Panc1 (cell line): ENCODE data around the gene BCAP29.

Experiments
- CTCF ChIP-seq: fragments of 450-650 bp; IDR thresholded peaks from 2 replicates; pipeline ENCODE4 v1.5.1; 2017; ENCODE audit warnings: mild to moderate bottlenecking
- POLR2AphosphoS5 ChIP-seq: IDR thresholded peaks from 2 replicates; pipeline ENCODE4 v1.6.1; 2012; ENCODE audit warnings: mild to moderate bottlenecking, low read depth, low read length, moderate library complexity
- REST ChIP-seq, 2 experiments: IDR thresholded peaks; 2 replicates each; pipeline ENCODE4 v1.6.1; 2011 to 2012; ENCODE audit warnings: low read depth in 2 of 2, control low read depth in 1 of 2, low read length in 1 of 2, mild to moderate bottlenecking in 1 of 2, moderate library complexity in 1 of 2; ENCODE audit not compliant: insufficient read depth in 1 of 2
- SIN3A ChIP-seq: IDR thresholded peaks from 2 replicates; pipeline ENCODE4 v1.6.1; 2012; ENCODE audit warnings: low read depth, mild to moderate bottlenecking, low read length, moderate library complexity, borderline replicate concordance; ENCODE audit not compliant: insufficient read depth

- TF ChIP-seq REST (IDR thresholded peaks at IDR 0.05; ENCODE audit: insufficient read depth in 1 of 2, low read depth in 2 of 2, low read length in 1 of 2) (no peak), CTCF (no peak), POLR2AphosphoS5 (no peak), SIN3A (no peak)
These were observed 19.0 kb upstream of the BCAP29 start for GRCh38 chr7:107560898-107561516.
